ENCODE results near the gene SETDB2. TPM values are rescaled to one million over a fixed set of nuclear protein-coding genes. Genes with fewer than 3 reads are reported as not detected.

SETDB2 gene
- total and polyA plus RNA-seq, 2 donors, result 8.1 to 15.5 TPM

DNA sequence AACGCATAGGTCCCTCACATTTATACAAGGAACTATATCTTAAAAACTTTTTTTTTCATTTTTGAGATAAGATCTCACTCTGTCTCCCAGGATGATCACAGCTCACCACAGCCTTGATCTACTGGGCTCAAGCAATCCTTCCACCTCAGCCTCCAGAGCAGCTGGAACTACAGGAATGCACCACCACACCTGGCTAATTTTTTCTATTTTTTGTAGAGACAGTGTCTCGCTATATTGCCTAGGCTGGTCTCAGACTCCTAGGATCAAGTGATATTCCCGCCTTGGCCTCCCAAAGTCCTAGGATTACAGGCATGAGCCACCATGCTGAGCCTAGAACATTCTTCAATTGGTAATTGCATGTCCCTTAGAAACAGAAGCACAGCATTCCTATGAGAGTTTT lies 99.6 kb downstream of the SETDB2 start:
- Histone ChIP-seq H3K36me3 (ENCODE audit: control insufficient read depth in 2 of 2, insufficient read depth in 2 of 2, low read length in 1 of 2) (peaks cover 14 to 31% of the 10 kb centered on the region in 2 donors), H3K4me3 (ENCODE audit: low read length in 2 of 2) (no peak overlapping the region), H3K27me3 (ENCODE audit: control insufficient read depth in 2 of 2, insufficient read depth in 1 of 2, low read length in 1 of 2) (no peaks in the 10 kb centered on the region), H3K4me1 (ENCODE audit: control insufficient read depth in 2 of 2, insufficient read depth in 2 of 2, low read length in 2 of 2) (peaks cover 5 to 11% of the 10 kb centered on the region in 2 donors), H3K9me3 (ENCODE audit: control insufficient read depth in 2 of 2, insufficient read depth in 1 of 2, low read length in 1 of 2) (no peaks in the 10 kb centered on the region), H3K27ac (ENCODE audit: low read depth in 1 of 2, low read length in 1 of 2) (no peak overlapping the region)
- WGBS, result 96% methylated on average over 3 of the region's 3 CpGs
- no peak for DNase-seq (ENCODE audit: low read depth in 6 of 9, low spot score in 9 of 9)

Other genes starting within 250 kb of the SETDB2 start
- gene MLNR, start 223.9 kb upstream of the SETDB2 start, total RNA-seq, result 0.09 TPM
- gene MLNR, start 223.9 kb upstream of the SETDB2 start, polyA plus RNA-seq, result not detected
- gene CDADC1, start 196.3 kb upstream of the SETDB2 start, total RNA-seq, result 4.9 TPM
- gene CDADC1, start 196.3 kb upstream of the SETDB2 start, polyA plus RNA-seq, result 8.0 TPM
- 7.9 TPM for gene CAB39L, start 210 bp upstream of the SETDB2 start, total RNA-seq
- 7.6 TPM for gene CAB39L, start 210 bp upstream of the SETDB2 start, polyA plus RNA-seq
- gene PHF11, start 51.7 kb downstream of the SETDB2 start, total RNA-seq, result 32.9 TPM
- 170 TPM for gene PHF11, start 51.7 kb downstream of the SETDB2 start, polyA plus RNA-seq
- 15.3 TPM for gene RCBTB1, start 141.3 kb downstream of the SETDB2 start, total RNA-seq
- 34.7 TPM for gene RCBTB1, start 141.3 kb downstream of the SETDB2 start, polyA plus RNA-seq
- 1.3 TPM for gene ARL11, start 184.2 kb downstream of the SETDB2 start, total RNA-seq
- gene ARL11, start 184.2 kb downstream of the SETDB2 start, polyA plus RNA-seq, result 2.7 TPM
- gene EBPL, start 247.2 kb downstream of the SETDB2 start, total RNA-seq, result 24.1 TPM
- gene EBPL, start 247.2 kb downstream of the SETDB2 start, polyA plus RNA-seq, result 69.4 TPM